H9 (cell line): ENCODE measurements around the gene CFI. TPM values are rescaled to one million over a fixed set of nuclear protein-coding genes. Genes with fewer than 3 reads are reported as not detected.

ENCODE experiments used
- DNase-seq: peaks from one replicate; pipeline ENCODE4 v3.0.0-alpha.2; 2017
- H2AFZ ChIP-seq: one replicate; pipeline ENCODE4 v1.6.1; 2013; ENCODE audit warnings: mild to moderate bottlenecking, low read length, control low read depth, moderate library complexity
- H2AK5ac ChIP-seq: 2 replicates; pipeline ENCODE4 v1.6.1; 2013; ENCODE audit warnings: low read length, control low read depth, mixed read lengths; ENCODE audit not compliant: insufficient read length
- H2BK120ac ChIP-seq: one replicate; pipeline ENCODE4 v1.6.1; 2013; ENCODE audit warnings: low read depth, mild to moderate bottlenecking, low read length, control low read depth, inconsistent platforms; ENCODE audit not compliant: poor library complexity, severe bottlenecking
- H2BK12ac ChIP-seq: 2 replicates; pipeline ENCODE4 v1.6.1; 2013; ENCODE audit warnings: low read length, control low read depth, mixed read lengths, low read depth; ENCODE audit not compliant: insufficient read length
- H2BK15ac ChIP-seq: 2 replicates; pipeline ENCODE4 v1.6.1; 2013; ENCODE audit warnings: low read depth, low read length, control low read depth
- H2BK20ac ChIP-seq: one replicate; pipeline ENCODE4 v1.6.1; 2013; ENCODE audit warnings: low read depth, mild to moderate bottlenecking, low read length, control low read depth, inconsistent platforms; ENCODE audit not compliant: poor library complexity, severe bottlenecking
- H2BK5ac ChIP-seq: 2 replicates; pipeline ENCODE4 v1.6.1; 2013; ENCODE audit warnings: low read length, control low read depth, mixed read lengths; ENCODE audit not compliant: insufficient read length
- H3K14ac ChIP-seq: 2 replicates; pipeline ENCODE4 v1.6.1; 2013; ENCODE audit warnings: low read length, control low read depth; ENCODE audit not compliant: insufficient read depth
- H3K18ac ChIP-seq: 2 replicates; pipeline ENCODE4 v1.6.1; 2013; ENCODE audit warnings: low read depth, mild to moderate bottlenecking, mixed read lengths, low read length, control low read depth; ENCODE audit not compliant: insufficient read length
- H3K23ac ChIP-seq: 2 replicates; pipeline ENCODE4 v1.6.1; 2013; ENCODE audit warnings: low read length, control low read depth, mixed read lengths, low read depth; ENCODE audit not compliant: insufficient read length
- H3K23me2 ChIP-seq: 2 replicates; pipeline ENCODE4 v1.6.1; 2013; ENCODE audit warnings: low read depth, mild to moderate bottlenecking, mixed read lengths, low read length, control low read depth; ENCODE audit not compliant: insufficient read length, poor library complexity, severe bottlenecking
- H3K27ac ChIP-seq: 2 replicates; pipeline ENCODE4 v1.5.1; 2013; ENCODE audit warnings: low read length, control low read depth, mixed read lengths, low read depth; ENCODE audit not compliant: insufficient read length
- H3K27me3 ChIP-seq: 2 replicates; pipeline ENCODE4 v1.6.1; 2013; ENCODE audit warnings: low read length, control low read depth, inconsistent platforms; ENCODE audit not compliant: insufficient read depth
- H3K4ac ChIP-seq: 2 replicates; pipeline ENCODE4 v1.6.1; 2013; ENCODE audit warnings: low read depth, mild to moderate bottlenecking, control low read depth, inconsistent platforms, low read length, moderate library complexity
- H3K4me1 ChIP-seq: 2 replicates; pipeline ENCODE4 v1.6.1; 2013; ENCODE audit warnings: low read length, control low read depth, inconsistent platforms; ENCODE audit not compliant: insufficient read depth
- H3K4me2 ChIP-seq: 2 replicates; pipeline ENCODE4 v1.6.1; 2013; ENCODE audit warnings: low read length, control low read depth, mixed read lengths; ENCODE audit not compliant: insufficient read length, insufficient read depth
- H3K56ac ChIP-seq: 2 replicates; pipeline ENCODE4 v1.6.1; 2013; ENCODE audit warnings: low read depth, mild to moderate bottlenecking, mixed read lengths, low read length, control low read depth; ENCODE audit not compliant: insufficient read length
- H3K79me1 ChIP-seq: 2 replicates; pipeline ENCODE4 v1.6.1; 2013; ENCODE audit warnings: low read depth, mild to moderate bottlenecking, moderate library complexity, low read length, control low read depth, inconsistent platforms; ENCODE audit not compliant: insufficient read depth, poor library complexity, severe bottlenecking
- H3K79me2 ChIP-seq: 2 replicates; pipeline ENCODE4 v1.6.1; 2013; ENCODE audit warnings: low read length, control low read depth, inconsistent platforms; ENCODE audit not compliant: insufficient read depth
- H3K9ac ChIP-seq: 2 replicates; pipeline ENCODE4 v1.6.1; 2013; ENCODE audit warnings: low read length, control low read depth, mixed read lengths; ENCODE audit not compliant: insufficient read length; ENCODE audit errors: extremely low read depth
- H3K9me3 ChIP-seq: one replicate; pipeline ENCODE4 v1.6.1; 2013; ENCODE audit warnings: low read depth, low read length, inconsistent platforms; ENCODE audit not compliant: control insufficient read depth
- H3T11ph ChIP-seq: one replicate; pipeline ENCODE4 v1.6.1; 2013; ENCODE audit warnings: mild to moderate bottlenecking, low read length, control low read depth, inconsistent platforms
- H4K20me1 ChIP-seq: one replicate; pipeline ENCODE4 v1.6.1; 2013; ENCODE audit not compliant: control insufficient read depth, insufficient read length, insufficient read depth
- H4K5ac ChIP-seq: 2 replicates; pipeline ENCODE4 v1.6.1; 2013; ENCODE audit warnings: low read depth, mild to moderate bottlenecking, mixed read lengths, low read length, control low read depth; ENCODE audit not compliant: insufficient read length
- H4K8ac ChIP-seq: replicated peaks from 2 replicates; pipeline ENCODE4 v1.6.1; 2013; ENCODE audit warnings: low read length, control low read depth, mixed read lengths, low read depth; ENCODE audit not compliant: insufficient read length
- H4K91ac ChIP-seq: 2 replicates; pipeline ENCODE4 v1.6.1; 2013; ENCODE audit warnings: low read depth, mild to moderate bottlenecking, moderate library complexity, mixed read lengths, low read length, control low read depth; ENCODE audit not compliant: insufficient read length
- H3K27ac Mint-ChIP-seq, 3 experiments: 2 replicates in 2 of 3; 3 replicates in 1 of 3; pipeline ENCODE4 v1.8.0; 2020 to 2021; ENCODE audit warnings: mixed read lengths in 3 of 3, mild to moderate bottlenecking in 1 of 3, moderate library complexity in 1 of 3
- H3K27me3 Mint-ChIP-seq: 2 replicates; pipeline ENCODE4 v1.8.0; 2021; ENCODE audit warnings: low read depth, mild to moderate bottlenecking, moderate library complexity, mixed read lengths
- H3K36me3 Mint-ChIP-seq, 3 experiments: 2 replicates in 2 of 3; 3 replicates in 1 of 3; pipeline ENCODE4 v1.8.0; 2020 to 2021; ENCODE audit warnings: low read depth in 3 of 3, mixed read lengths in 3 of 3; ENCODE audit not compliant: insufficient read depth in 1 of 3
- H3K4me1 Mint-ChIP-seq, 2 experiments: 2 replicates each; pipeline ENCODE4 v1.8.0; 2020; ENCODE audit warnings: mixed read lengths in 2 of 2
- H3K4me3 Mint-ChIP-seq, 2 experiments: 2 replicates in 1 of 2; 3 replicates in 1 of 2; pipeline ENCODE4 v1.8.0; 2020 to 2021; ENCODE audit warnings: mild to moderate bottlenecking in 2 of 2, mixed read lengths in 2 of 2, moderate library complexity in 1 of 2
- H3K9me3 Mint-ChIP-seq, 2 experiments: 2 replicates in 1 of 2; 3 replicates in 1 of 2; pipeline ENCODE4 v1.8.0; 2020; ENCODE audit warnings: mild to moderate bottlenecking in 2 of 2, mixed read lengths in 2 of 2, moderate library complexity in 1 of 2
- WGBS: extraction: QIAGEN DNeasy Blood & Tissue Kit; methylation state at CpG from one replicate; pipeline ENCODE4 v1.1.7; 2013; ENCODE audit warnings: missing lambda C conversion rate, low lambda C conversion rate, mixed read lengths; ENCODE audit not compliant: insufficient read length; ENCODE audit errors: extremely low coverage; 5-methylcytosine and 5-hydroxymethylcytosine counted together
- total RNA-seq: library from RNA; stranded (reverse); gene quantifications from 2 replicates; pipeline ENCODE4 v1.2.1, GENCODE V29; 2021
- TF ChIP-seq, protein P1 (sequence below): fragments of 200-600 bp; sonication (generic); conservative IDR thresholded peaks from 3 replicates; pipeline ENCODE4 v1.8.0; 2021; ENCODE audit warnings: antibody characterized with exemption, mild to moderate bottlenecking

The CFI gene
- total RNA-seq, 1 experiment from 2014 or later = not detected

DNA sequence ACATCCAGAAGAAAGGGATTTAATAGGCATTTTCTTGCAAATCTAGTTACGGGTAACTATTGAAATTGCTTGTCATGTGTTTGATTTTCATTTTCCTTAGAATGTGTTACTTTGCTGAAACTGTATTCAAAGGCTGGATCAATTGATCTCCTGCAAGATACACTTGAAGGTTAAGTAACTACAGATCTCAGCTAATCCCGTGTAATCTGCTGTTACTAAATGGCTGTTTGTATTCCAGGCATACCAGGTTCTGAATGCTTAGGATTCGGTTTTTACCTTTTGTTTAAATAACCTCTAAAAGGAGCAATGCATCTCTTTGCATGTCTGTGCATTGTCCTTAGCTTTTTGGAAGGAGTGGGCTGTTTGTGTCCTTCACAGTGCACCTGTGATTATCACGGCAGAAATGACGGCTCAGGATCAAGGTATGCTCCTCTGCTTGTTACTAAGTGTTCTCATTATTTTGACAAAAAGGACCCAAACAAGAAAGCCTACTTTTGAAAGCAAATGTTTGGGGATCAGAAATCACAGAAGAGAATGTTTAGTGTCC, 46.2 kb upstream of the CFI start, which contains the start of gene LRIT3:
Gene LRIT3, plus strand, starts transcription at position 212 of the 547 bp plus-strand sequence. Its CDS starts 95 bp downstream, at position 307.
- H3K36me3 Mint-ChIP-seq = no peaks in the 10 kb centered on the region
- Histone ChIP-seq H2BK15ac (no peak within 1 kb of the TSS), H3K79me1 (no peaks in the 10 kb centered on the region), H4K8ac (no peak within 1 kb of the TSS), H3K56ac (no peak within 1 kb of the TSS), H3K27me3 (no peaks in the 10 kb centered on the region), H3K4me1 (no peaks in the 10 kb centered on the region), H4K20me1 (no peaks in the 10 kb centered on the region), H3K9me3 (no peaks in the 10 kb centered on the region), H4K5ac (no peak within 1 kb of the TSS), H3K4ac (no peak within 1 kb of the TSS), H3K23ac (no peak within 1 kb of the TSS), H3K27ac (no peak within 1 kb of the TSS), H3K18ac (no peak within 1 kb of the TSS), H2BK120ac (no peak within 1 kb of the TSS), H4K91ac (no peak within 1 kb of the TSS), H2AFZ (no peak within 1 kb of the TSS), H2AK5ac (no peak within 1 kb of the TSS), H3K79me2 (no peaks in the 10 kb centered on the region), H3K9ac (no peak within 1 kb of the TSS), H2BK20ac (no peak within 1 kb of the TSS), H3K23me2 (no peaks in the 10 kb centered on the region), H3T11ph (no peak within 1 kb of the TSS), H3K4me2 (no peak within 1 kb of the TSS), H2BK5ac (no peak within 1 kb of the TSS), H3K14ac (no peak within 1 kb of the TSS), H2BK12ac (no peak within 1 kb of the TSS)
- H3K27me3 Mint-ChIP-seq = peaks cover 1% of the 10 kb centered on the region; the same call in 1 of the 2 replicates
- TF ChIP-seq, protein P1, sequence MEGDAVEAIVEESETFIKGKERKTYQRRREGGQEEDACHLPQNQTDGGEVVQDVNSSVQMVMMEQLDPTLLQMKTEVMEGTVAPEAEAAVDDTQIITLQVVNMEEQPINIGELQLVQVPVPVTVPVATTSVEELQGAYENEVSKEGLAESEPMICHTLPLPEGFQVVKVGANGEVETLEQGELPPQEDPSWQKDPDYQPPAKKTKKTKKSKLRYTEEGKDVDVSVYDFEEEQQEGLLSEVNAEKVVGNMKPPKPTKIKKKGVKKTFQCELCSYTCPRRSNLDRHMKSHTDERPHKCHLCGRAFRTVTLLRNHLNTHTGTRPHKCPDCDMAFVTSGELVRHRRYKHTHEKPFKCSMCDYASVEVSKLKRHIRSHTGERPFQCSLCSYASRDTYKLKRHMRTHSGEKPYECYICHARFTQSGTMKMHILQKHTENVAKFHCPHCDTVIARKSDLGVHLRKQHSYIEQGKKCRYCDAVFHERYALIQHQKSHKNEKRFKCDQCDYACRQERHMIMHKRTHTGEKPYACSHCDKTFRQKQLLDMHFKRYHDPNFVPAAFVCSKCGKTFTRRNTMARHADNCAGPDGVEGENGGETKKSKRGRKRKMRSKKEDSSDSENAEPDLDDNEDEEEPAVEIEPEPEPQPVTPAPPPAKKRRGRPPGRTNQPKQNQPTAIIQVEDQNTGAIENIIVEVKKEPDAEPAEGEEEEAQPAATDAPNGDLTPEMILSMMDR = no peak
- no peaks in the 10 kb centered on the region for H3K9me3 Mint-ChIP-seq
- H3K27ac Mint-ChIP-seq = no peak within 1 kb of the TSS
- WGBS = no CpG with 5 or more reads among the region's 5 CpGs
- H3K4me1 Mint-ChIP-seq = peaks cover 0 to 14% of the 10 kb centered on the region in 2 experiments; a peak in 2 of 4 replicates
- H3K4me3 Mint-ChIP-seq = no peak within 1 kb of the TSS
- DNase-seq = no peak
